ENCODE measurements around the gene DLAT. TPM values are rescaled to one million over a fixed set of nuclear protein-coding genes. Genes with fewer than 3 reads are reported as not detected.

DLAT gene
- total RNA-seq, 1 donor from 2014 or later = 41.0 TPM

DNA sequence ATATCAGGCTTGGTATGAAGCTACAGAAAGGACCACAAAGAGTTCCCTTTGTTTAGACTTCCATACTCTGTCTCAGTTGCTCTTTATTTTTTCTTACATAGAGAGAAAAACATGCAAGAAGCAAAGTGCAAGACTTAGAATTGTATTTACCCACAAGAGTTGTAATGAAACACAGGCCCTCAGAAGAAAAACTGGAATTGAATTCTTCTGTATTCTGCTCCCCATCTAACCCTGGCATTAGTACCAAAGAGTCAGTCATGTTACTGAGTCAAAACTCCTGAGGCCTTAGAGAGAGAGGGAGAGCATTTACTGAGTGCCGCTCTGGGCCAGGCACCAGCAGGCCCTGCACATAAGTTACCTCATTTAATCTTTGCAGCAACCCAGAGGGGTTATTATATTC is 43.9 kb upstream of the DLAT start:
- TF ChIP-seq, protein P1, sequence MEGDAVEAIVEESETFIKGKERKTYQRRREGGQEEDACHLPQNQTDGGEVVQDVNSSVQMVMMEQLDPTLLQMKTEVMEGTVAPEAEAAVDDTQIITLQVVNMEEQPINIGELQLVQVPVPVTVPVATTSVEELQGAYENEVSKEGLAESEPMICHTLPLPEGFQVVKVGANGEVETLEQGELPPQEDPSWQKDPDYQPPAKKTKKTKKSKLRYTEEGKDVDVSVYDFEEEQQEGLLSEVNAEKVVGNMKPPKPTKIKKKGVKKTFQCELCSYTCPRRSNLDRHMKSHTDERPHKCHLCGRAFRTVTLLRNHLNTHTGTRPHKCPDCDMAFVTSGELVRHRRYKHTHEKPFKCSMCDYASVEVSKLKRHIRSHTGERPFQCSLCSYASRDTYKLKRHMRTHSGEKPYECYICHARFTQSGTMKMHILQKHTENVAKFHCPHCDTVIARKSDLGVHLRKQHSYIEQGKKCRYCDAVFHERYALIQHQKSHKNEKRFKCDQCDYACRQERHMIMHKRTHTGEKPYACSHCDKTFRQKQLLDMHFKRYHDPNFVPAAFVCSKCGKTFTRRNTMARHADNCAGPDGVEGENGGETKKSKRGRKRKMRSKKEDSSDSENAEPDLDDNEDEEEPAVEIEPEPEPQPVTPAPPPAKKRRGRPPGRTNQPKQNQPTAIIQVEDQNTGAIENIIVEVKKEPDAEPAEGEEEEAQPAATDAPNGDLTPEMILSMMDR (conservative IDR thresholded peaks at IDR 0.05; ENCODE audit: low read depth, low read length) = no peak
- DNase-seq (ENCODE audit: low read depth) = no peak
- no peak overlapping the region for H3K4me3 ChIP-seq (ENCODE audit: low read depth, low read length)

DNA sequence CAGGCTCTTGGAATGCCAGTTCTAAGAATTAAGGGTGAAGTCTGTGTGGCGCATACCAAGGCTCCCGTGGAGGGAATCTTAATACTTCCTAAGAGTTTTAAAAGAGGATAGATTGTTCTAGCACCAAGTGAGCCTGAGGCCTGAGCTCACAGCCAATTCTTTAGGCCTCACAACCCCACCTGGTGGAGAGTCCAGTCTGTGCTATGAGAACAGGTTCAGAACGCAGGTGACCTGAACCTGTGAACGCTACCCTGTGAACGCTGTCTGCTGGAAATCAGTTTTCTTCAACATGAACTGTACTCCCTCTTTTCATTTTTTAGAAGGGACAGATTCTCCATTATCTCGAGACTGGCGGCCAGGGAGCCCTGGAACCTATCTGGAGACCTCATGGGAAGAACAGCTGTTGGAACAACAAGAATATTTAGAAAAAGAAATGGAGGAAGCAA is 43.2 kb upstream of the DLAT start:
- TF ChIP-seq, protein P1 (conservative IDR thresholded peaks at IDR 0.05; ENCODE audit: low read depth, low read length) = peak; percentile 87
- peak; percentile 54 for DNase-seq (ENCODE audit: low read depth)
- H3K4me3 ChIP-seq (ENCODE audit: low read depth, low read length) = peak overlapping the region; percentile 15

DNA sequence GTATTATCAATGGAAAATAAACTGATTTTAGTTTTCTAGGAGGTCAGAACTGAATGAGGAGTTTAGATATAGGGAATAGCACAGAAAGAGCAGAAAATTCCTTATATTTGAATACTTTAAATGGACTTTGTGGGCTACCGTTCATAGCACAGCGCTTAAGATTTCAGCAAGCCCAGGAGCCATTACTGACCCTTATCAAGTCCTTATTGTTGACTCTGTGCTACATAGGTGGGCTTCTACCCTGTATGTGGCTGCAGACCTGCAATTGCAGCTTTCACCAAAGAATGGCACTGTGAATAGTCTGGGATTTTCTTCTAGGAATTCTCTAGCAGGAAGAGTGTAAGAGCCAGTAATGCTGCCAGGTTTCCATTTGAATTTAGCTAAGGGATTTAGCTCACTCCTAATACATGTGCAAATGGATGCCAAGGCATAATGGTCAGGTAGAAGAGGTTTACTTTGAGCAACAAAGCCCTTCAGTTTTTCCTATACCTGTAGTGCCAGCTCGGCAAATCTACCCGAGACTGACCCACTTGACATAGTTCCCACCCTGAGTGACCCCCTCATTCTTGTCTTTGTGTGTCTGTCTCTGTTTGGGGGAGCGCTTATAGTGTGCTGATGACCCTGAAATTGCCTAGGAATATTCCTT is 42.5 kb upstream of the DLAT start:
- H3K4me3 ChIP-seq (ENCODE audit: low read depth, low read length) = peak overlapping the region; percentile 30
- TF ChIP-seq, protein P1 (conservative IDR thresholded peaks at IDR 0.05; ENCODE audit: low read depth, low read length) = no peak
- no peak for DNase-seq (ENCODE audit: low read depth)

DNA sequence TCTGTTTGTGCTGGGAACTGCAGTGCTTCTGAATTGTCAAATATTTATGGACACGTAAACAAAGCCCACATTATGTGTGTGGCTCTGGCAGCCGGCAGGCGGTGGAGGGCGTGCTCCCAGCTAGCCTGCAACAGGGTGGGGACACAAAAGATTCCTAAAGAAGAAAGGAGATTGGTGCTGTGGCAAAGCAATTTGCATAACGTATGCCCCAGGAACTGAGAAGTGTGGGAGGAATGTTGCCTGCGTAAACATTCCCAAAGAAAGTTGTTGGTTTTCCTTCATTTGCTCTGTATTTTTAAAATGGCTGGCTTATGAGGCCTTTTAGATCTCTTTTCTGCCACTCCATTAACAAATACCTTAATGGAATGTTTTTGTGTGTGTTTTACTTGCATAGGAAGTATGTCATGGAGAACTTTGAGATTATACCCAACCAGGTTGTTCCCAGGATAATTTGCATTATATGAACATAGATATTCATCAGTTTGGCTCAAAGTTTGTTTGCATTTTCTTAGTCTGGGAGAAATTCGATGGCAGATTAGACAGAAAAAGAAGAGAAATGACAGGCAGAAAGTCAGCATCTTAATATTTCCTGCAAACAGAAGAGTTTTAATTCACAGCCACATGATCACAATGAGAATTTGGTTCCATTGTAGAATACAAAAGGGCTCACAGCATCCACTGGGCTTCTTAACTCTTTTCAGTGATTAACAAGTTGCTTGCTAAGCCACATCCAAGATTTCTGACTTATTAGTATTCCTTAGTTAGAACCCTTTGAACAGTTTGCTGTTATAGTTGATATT is 41.8 kb upstream of the DLAT start:
- TF ChIP-seq, protein P1 (conservative IDR thresholded peaks at IDR 0.05; ENCODE audit: low read depth, low read length) = peak; percentile 3
- no peak for DNase-seq (ENCODE audit: low read depth)

DNA sequence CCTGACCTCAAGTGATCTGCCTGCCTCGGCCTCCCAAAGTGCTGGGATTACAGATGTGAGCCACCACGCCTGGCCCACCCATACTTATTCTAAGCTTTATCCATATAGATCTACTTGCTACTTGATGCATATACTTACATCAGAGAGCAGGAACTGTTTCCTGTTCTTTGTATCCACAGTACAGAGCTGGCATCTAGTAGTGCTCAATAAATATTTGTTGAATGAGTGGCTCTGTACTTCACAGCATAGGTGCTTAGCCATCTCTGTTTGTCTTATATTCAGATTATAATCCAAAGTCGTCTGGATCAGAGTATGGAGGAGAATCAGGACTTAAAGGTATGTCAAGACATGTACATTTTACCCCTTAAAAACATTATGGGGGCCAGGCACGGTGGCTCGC is 38.6 kb upstream of the DLAT start:
- no peak for DNase-seq (ENCODE audit: low read depth)
- no peak overlapping the region for H3K4me3 ChIP-seq (ENCODE audit: low read depth, low read length)
- TF ChIP-seq, protein P1 (conservative IDR thresholded peaks at IDR 0.05; ENCODE audit: low read depth, low read length) = no peak

More for the DNA sequence above, 41.8 kb upstream of the DLAT start:
- H3K4me3 ChIP-seq (ENCODE audit: low read depth, low read length) = peak overlapping the region; percentile 30

DNA sequence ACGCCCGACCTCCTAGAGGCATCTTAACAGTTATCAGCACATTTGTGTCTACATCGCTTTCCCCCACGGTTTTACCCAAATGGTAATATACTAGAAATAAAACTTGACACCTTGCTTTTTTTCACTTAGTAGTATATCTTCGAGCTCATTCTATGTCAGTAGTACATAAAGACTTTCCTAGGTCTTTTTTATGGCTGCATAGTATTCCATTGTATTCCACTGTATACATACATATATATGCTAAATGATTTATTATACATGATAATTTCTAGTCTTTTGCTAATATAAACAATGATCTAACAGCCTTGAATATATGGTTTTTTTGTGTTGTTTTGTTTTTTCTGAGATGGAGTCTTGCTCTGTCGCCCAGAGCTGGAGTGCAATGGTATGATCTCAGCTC is 34.8 kb upstream of the DLAT start:
- no peak for DNase-seq (ENCODE audit: low read depth)
- TF ChIP-seq, protein P1 (conservative IDR thresholded peaks at IDR 0.05; ENCODE audit: low read depth, low read length) = no peak
- no peak overlapping the region for H3K4me3 ChIP-seq (ENCODE audit: low read depth, low read length)

All from epithelial cell of proximal tubule (primary cell).